Epidermal melanocyte (primary cell): Measurements from ENCODE around the gene SRMS.

Source experiments
- DNase-seq: peaks from one replicate; pipeline ENCODE4 v3.0.0; 2011; ENCODE audit warnings: low spot score; ENCODE audit not compliant: insufficient read length

The SRMS gene

GRCh38 chr20:63539441-63540370 is 7.8 kb downstream of the SRMS start:
- no peak for DNase-seq

GRCh38 chr20:63539092-63539430 is 8.5 kb downstream of the SRMS start:
- no peak for DNase-seq

DNA sequence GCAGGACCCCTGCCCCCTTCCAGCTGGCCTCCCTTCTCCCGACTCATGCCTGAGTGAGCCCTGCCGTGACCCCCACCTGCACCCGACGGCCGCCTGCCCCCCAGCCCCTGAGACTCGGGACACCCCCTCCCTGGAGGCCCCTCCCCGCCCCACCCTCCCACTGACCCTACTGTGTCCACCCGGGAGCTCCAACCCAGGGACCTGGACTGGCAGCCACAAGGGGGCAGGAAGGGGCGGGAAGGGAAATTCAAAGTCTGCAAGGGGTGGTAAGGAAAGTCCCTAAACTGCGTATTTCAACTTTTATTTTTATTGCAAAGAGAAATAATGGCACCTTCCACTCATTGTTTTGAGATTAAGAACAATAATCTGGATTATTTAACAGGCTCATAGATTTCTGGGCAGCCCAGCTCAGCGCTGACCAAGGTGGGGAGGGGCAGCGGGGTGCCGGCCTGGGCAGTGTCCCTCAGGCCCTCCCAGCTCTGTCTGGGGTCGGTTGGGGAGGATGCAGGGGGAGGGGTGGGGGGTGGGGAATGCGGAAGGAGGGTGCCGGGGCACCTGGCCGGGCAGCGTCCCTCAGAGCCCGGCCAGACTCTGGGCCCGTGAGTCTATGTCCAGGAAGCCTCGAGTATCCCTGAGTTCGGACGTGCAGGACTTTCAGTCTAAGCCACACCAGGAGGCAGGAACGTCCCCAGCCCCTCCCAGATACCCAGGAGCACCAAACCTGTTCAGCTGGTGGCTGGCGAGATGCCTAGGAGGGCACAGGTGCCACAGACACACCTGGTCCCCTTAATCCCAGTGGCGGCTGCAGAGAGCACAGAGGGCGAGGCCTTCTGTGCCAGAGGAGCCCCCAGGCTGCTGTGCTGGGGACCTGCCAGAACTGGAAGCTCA is 9.1 kb downstream of the SRMS start:
- DNase-seq = no peak

GRCh38 chr20:63537525-63538203 is 9.9 kb downstream of the SRMS start:
- DNase-seq = peak; percentile 99

DNA sequence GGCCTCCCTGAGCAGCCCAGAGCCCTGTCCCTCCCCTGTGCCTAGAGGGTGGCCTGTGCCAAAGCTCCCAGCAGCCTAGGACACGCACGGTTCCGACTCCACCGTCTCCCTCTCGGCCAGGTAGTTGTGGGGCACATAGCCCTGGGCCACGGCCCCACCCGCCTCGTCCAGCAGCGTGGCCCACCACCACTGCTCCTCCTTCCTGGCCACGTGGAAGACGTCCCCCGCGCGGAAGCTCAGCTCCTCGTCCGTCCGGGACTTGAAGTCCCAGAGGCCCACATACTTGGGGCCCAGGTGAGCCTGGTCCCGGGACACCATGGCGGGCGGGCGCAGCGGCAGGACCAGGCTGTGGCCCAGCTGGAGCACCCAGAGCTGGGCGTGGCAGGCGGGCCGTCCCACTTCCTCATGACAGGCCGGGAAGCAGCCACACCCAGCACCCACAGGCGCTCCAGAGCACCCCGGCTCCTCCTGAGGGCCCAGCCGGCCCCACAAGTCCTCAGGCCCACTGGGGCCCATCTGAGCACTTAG is 10.5 kb downstream of the SRMS start, which contains the start of gene PTK6:
PTK6 (minus strand) TSS at position 380 of the 528 bp plus-strand sequence; CDS start at position 318, 62 bp downstream.
- no peak for DNase-seq

DNA sequence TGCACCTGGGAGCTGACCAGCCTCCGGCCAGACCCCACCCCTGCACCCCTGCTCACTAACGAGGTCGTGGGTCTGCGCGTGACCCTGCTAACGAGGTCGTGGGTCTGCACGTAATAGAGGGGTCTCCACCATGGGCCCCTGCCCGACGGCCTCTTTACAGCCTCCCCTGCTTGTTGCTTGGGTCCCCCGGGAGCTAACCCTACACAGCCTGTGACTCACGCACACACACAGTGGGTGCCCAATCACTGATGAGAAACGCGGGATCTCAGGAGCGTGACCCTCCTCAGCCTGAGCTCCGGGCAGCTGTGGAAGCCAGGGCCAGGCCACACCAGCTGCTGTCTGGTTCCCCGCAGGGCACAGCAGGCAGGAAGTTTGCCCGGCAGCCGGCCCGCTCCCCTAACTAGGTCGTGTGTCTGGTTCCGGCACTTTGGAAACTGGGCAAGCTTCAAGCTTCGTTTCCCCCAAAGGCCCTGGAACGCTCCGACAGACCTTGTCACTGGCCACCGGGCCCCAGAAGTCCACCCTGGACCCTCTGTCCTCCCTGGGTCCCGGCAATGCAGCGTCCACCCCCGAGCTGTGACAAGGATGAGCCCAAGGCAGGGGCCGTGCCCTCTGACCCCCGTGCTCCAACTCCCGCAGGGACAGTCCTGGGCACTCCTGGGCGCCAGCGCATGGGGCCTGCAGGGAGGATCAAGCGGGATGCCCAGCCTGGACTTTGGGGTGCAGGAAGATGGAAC is 11.1 kb downstream of the SRMS start:
- DNase-seq = peak; percentile 96

DNA sequence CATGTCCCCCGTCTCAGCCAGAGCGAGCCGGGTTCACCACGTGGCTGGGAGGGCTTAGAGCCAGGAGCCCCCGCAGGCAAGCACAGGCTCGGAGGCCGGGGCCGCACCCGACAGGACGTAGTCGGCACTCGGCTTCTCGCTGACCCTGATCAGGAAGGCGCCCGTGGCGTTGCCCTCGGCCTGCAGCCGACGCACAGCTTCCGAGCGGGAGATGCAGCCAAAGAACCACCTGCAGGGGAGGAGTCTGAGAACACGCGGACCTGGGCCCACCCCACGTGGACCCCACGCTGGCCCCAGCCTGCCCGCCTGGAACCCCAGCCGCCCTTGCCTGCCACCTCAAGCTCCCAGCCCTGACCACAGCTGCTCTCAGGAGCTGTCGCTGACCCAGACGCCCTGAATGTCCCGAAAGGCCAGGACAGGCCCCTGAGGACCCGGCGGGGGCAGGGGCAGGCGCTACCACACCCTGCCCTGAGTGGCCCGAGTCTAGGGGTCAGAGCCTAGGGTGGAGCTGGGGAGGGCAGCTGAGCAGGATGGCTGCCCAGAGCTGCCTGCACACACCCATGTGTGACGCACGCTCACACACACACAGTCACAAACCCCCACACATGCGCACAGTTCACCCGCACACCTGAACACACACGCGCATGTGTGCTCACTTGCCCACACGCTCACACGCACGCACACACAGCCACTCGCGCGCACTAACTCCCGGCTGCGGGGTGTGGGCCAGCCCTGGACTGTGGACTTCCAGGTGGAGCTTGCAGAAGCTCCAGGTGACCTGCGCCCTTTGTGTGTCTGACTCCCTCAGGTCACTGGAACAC is 12.5 kb downstream of the SRMS start:
- no peak for DNase-seq

DNA sequence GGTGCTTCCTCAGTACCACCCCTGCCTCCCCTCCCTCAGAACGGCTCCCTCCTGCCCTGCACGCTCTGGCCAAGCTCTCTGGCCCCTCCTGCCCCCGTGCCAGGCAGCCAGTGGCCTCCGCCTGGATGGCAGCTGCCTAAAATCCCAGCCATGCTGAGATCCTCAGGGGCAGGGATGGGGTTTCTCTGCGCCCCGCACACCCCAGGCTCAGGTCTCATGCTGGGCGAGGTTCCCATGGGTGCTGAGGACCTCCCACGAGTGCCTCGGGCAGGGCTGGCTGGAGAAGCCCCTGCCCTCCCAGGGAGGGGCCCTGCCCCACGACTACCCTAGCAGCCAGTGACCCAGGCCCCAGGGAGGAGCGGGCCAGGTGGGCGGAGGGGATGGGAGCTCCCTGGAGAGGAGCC is 13.1 kb downstream of the SRMS start:
- DNase-seq = no peak

- DNase-seq = no peak
Measured at GRCh38 chr20:63533871-63534393, 13.6 kb downstream of the SRMS start.

DNA sequence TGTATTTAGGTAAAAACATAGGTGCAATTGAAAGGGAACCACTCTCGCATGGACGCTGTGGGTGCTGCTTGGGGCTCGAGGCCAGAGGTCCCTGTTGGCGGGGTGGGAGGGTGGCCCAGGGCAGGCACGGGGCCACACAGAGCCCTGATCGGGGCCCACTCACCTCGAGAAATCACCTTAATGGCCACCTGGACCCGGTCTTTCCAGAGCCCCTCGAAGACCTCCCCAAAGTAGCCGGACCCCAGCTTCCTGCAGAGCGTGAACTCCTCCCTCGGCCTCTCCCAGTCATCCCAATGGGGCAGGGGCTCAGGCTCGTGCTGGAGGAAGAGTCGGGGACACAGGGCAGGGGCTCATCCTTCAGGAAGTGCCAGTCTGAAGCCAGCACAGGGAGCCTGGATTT is 14.2 kb downstream of the SRMS start:
- no peak for DNase-seq

DNA sequence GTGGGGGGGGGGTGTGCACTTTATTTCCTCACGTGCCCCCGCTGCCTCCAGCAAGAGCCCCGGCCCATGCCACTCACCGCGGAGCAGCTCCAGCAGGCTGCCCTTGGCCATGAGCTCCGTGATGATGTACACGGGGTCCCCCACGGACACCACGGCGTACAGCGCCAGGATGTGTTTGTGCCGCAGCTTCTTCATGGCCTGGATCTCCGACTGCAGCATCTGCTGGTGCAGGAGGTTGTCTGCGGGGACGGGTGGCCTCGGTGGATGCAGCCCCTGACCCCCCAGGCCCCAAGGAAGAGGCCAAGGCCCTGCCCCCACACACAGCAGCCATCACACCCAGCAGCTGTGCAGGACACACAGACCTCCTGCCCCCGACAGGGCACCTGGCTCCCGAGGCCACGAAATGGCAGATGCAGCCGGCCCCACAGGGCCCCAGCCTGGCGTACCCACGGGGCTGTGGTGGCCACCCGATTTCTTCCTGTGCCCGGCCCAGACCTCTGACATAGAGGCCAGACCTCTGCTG is 15.0 kb downstream of the SRMS start:
- DNase-seq = peak; percentile 12

DNA sequence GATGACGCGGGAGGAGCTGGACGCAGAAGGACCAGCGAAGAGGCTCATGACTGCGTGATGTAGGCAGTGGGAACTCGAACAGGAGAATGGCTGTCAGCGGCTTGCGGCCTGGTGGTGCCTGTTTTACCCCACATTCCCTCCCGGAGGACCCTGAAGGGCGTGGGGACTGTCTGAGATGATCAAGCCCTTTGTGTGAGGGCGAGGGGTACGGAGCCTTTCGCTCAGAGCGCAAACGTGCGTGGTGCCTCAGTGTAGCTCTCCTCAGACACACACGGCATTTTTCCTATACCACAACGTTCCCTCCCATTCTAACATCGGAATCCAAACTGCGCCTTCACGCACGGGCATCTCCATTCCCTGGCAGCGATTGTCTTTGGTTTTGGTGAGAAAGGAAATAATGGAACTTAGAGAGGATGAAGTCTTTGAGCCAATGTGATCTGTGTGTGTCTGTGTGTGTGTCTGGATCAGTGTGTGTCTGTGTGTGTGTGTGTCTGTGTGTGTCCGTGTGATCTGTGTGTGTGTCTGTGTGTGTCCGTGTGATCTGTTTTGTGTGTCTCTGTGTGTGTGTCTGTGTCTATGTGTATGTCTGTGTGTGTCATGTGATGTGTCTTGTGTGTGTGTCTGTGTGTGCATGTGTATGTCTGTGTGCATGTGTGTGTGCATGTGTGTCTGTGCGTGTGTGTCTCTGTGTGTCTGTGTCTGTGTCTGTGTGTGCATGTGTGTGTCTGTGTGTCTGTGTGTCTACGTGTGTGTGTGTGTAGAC is 15.7 kb downstream of the SRMS start:
- DNase-seq = peak; percentile 16

GRCh38 chr20:63530788-63531160 is 16.8 kb downstream of the SRMS start:
- DNase-seq = peak; percentile 5

GRCh38 chr20:63529861-63530787 is 17.4 kb downstream of the SRMS start:
- no peak for DNase-seq

DNA sequence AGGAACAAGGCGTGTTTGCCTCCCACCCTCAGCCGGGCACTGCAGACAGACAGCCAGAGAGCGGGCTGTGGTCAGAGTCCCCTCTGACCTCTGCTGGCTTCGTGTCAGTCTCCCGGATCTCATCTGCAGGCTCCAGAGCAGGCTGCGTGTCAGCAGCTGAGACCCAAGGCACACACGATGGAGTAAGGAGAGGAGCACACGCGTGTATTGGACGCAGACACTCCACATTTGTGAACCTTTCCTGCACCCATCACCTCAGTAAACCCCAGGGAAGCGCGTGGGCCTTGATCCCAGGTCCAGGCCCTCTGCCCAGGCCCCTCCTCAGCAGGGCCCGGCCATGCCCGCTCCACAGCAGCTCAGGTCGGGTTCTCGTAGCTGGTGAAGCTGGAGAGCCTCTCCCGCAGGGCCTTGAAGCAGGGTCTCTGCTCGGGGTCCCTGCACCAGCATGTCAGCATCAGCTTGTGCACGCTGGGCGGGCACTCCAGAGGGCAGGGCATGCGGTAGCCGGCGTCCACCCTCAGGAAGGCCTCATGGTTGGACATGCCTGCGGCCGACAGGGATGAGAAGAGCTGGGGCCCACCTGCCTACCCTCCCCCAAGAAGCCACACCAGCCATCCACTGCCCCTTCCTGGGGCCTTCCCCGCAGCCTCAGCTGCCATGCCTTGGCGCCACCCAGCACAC is 18.2 kb downstream of the SRMS start:
- peak; percentile 13 for DNase-seq

GRCh38 chr20:63527184-63527583 is 20.4 kb downstream of the SRMS start:
- DNase-seq = peak; percentile 16

- DNase-seq = no peak
Measured at GRCh38 chr20:63525971-63526370, 21.6 kb downstream of the SRMS start.
